ENCODE measurements around the gene GRIP2. TPM values are rescaled to one million over a fixed set of nuclear protein-coding genes. Genes with fewer than 3 reads are reported as not detected.

GRIP2 gene
- polyA plus RNA-seq, 1 experiment = not detected

- ChIA-PET CTCF (interaction anchor here (1.6 to 2.9 kb wide), 3 partner anchors 12 to 413 kb away, joined by 4 to 8 read pairs (median 5); no protein-coding TSS in a partner anchor), POLR2A (no interaction called here)
- Histone ChIP-seq H3K27me3 (ENCODE audit: control insufficient read depth, insufficient read depth, low read length) (peaks cover 15% of the 10 kb centered on the region), H3K4me3 (ENCODE audit: low read depth, low read length) (no peak overlapping the region), H3K9me3 (ENCODE audit: control insufficient read depth, insufficient read depth, low read length) (no peaks in the 10 kb centered on the region; the same call in 1 of the 2 replicates), H3K27ac (ENCODE audit: low read depth, low read length) (no peak overlapping the region)
- no peak for TF ChIP-seq CTCF (IDR thresholded peaks at IDR 0.05; ENCODE audit: low read depth, low read length)
- DNase-seq (ENCODE audit: low read depth, low spot score) = no peak
These were observed 27.2 kb downstream of the GRIP2 start for GRCh38 chr3:14512942-14513327.

- ChIA-PET POLR2A (no interaction called here), CTCF (interaction anchor here (1.6 to 2.9 kb wide), 3 partner anchors 12 to 414 kb away, joined by 4 to 8 read pairs (median 5); no protein-coding TSS in a partner anchor)
- DNase-seq (ENCODE audit: low read depth, low spot score) = no peak
- H3K4me3 ChIP-seq (ENCODE audit: low read depth, low read length) = no peak overlapping the region
- no peak for TF ChIP-seq CTCF (IDR thresholded peaks at IDR 0.05; ENCODE audit: low read depth, low read length)
- peaks cover 11% of the 10 kb centered on the region for H3K27me3 ChIP-seq (ENCODE audit: control insufficient read depth, insufficient read depth, low read length)
- no peaks in the 10 kb centered on the region; the same call in 1 of the 2 replicates for H3K9me3 ChIP-seq (ENCODE audit: control insufficient read depth, insufficient read depth, low read length)
- no peak overlapping the region for H3K27ac ChIP-seq (ENCODE audit: low read depth, low read length)
These were observed 27.7 kb downstream of the GRIP2 start for GRCh38 chr3:14512281-14512941.

GRCh38 chr3:14511623-14512280, 28.4 kb downstream of the GRIP2 start:
- ChIA-PET CTCF (interaction anchor here (0.6 to 2.9 kb wide), 3 partner anchors 180 to 415 kb away, joined by 3 to 8 read pairs (median 4); no protein-coding TSS in a partner anchor), POLR2A (no interaction called here)
- H3K4me3 ChIP-seq (ENCODE audit: low read depth, low read length) = no peak overlapping the region
- H3K27me3 ChIP-seq (ENCODE audit: control insufficient read depth, insufficient read depth, low read length) = peaks cover 6% of the 10 kb centered on the region
- no peaks in the 10 kb centered on the region; the same call in 1 of the 2 replicates for H3K9me3 ChIP-seq (ENCODE audit: control insufficient read depth, insufficient read depth, low read length)
- H3K27ac ChIP-seq (ENCODE audit: low read depth, low read length) = no peak overlapping the region
- TF ChIP-seq CTCF (IDR thresholded peaks at IDR 0.05; ENCODE audit: low read depth, low read length) = no peak
- no peak for DNase-seq (ENCODE audit: low read depth, low spot score)

- POLR2A ChIA-PET = no interaction called here
- H3K27ac ChIP-seq (ENCODE audit: low read depth, low read length) = no peak overlapping the region
- H3K4me3 ChIP-seq (ENCODE audit: low read depth, low read length) = no peak overlapping the region
- DNase-seq (ENCODE audit: low read depth, low spot score) = no peak
- peaks cover 5% of the 10 kb centered on the region for H3K27me3 ChIP-seq (ENCODE audit: control insufficient read depth, insufficient read depth, low read length)
- no peak for TF ChIP-seq CTCF (IDR thresholded peaks at IDR 0.05; ENCODE audit: low read depth, low read length)
- CTCF ChIA-PET = interaction anchor here (0.6 to 3.1 kb wide), 3 partner anchors 9 to 415 kb away, joined by 3 to 48 read pairs (median 4); no protein-coding TSS in a partner anchor
- H3K9me3 ChIP-seq (ENCODE audit: control insufficient read depth, insufficient read depth, low read length) = no peaks in the 10 kb centered on the region; the same call in 1 of the 2 replicates
These were observed 29.1 kb downstream of the GRIP2 start for GRCh38 chr3:14510838-14511622.

Measured in AG04450 (cell line).